Omental fat pad (tissue), 4 donors: ENCODE measurements around the gene DKC1. TPM values are rescaled to one million over a fixed set of nuclear protein-coding genes. Genes with fewer than 3 reads are reported as not detected.
"Not testable (repeated sequence)": the region's sequence is repeated elsewhere in the genome, so short reads cannot be mapped to it uniquely, and the experiment has no call there.

Source experiments
- ATAC-seq: fragments of 150-250 bp; one replicate; pipeline ENCODE4 v1.9.1; 2016; ENCODE audit warnings: mild to moderate bottlenecking, moderate library complexity; ENCODE audit not compliant: low FRiP score
- DNase-seq: peaks from one replicate; pipeline ENCODE4 v3.0.0-alpha.2; 2019; ENCODE audit warnings: low spot score
- small RNA-seq: library from RNA; depleted of rRNA; stranded (forward); fragments of <200 nt; gene quantifications from one replicate; pipeline ENCODE3, GENCODE V24; 2016
- total RNA-seq, 4 donors: library from RNA; depleted of rRNA; stranded (reverse); fragments of >200 nt; gene quantifications; one replicate each; pipeline ENCODE4 v1.1.0, GENCODE V29; 2016
- TF ChIP-seq, protein P1 (sequence below), 3 donors: fragments of 450-650 bp; IDR thresholded peaks; one replicate each; pipeline ENCODE4 v1.5.1; 2016 to 2017; ENCODE audit warnings: antibody characterized with exemption in 3 of 3, mild to moderate bottlenecking in 3 of 3, moderate library complexity in 2 of 3

The DKC1 gene
- total RNA-seq, 4 donors from 2014 or later = 29.8 to 125 (median 35.9) TPM

- ATAC-seq (no peak), DNase-seq (no peak)
- TF ChIP-seq, protein P1, sequence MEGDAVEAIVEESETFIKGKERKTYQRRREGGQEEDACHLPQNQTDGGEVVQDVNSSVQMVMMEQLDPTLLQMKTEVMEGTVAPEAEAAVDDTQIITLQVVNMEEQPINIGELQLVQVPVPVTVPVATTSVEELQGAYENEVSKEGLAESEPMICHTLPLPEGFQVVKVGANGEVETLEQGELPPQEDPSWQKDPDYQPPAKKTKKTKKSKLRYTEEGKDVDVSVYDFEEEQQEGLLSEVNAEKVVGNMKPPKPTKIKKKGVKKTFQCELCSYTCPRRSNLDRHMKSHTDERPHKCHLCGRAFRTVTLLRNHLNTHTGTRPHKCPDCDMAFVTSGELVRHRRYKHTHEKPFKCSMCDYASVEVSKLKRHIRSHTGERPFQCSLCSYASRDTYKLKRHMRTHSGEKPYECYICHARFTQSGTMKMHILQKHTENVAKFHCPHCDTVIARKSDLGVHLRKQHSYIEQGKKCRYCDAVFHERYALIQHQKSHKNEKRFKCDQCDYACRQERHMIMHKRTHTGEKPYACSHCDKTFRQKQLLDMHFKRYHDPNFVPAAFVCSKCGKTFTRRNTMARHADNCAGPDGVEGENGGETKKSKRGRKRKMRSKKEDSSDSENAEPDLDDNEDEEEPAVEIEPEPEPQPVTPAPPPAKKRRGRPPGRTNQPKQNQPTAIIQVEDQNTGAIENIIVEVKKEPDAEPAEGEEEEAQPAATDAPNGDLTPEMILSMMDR (IDR thresholded peaks at IDR 0.05) = no peak
Measured at GRCh38 chrX:154818916-154819770, 56.5 kb downstream of the DKC1 start.

DNA sequence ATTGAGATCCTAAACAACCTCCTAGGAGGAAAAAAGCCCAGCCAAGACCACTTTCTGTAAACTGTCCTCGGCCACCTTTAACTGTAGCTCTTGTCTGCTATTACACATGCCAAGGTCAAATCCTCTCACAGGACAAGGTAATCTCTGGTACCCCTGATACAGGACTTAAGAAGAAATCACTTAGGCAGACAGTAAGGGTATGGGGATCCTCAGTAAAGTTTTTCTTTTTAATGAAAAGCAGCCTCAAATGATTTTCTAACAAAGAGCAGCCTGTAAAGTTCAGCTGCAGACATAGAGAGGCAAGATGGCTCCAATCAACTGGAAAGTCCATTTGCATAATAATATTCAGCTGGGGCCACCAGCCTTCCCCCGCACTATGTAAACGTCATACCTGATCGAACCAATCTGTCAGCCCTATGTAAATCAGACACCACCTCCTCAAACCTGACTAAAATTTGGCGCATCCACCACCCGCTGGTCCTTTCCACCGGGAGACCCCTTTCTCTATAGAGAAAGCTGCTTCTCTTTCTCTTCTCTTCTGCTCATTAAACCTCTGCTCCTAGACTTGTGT, 57.2 kb downstream of the DKC1 start:
- TF ChIP-seq, protein P1 (IDR thresholded peaks at IDR 0.05) = no peak
- ATAC-seq = no peak
- DNase-seq = no peak

- DNase-seq (no peak), ATAC-seq (no peak)
- TF ChIP-seq, protein P1 (IDR thresholded peaks at IDR 0.05) = no peak
Measured at GRCh38 chrX:154821523-154821922, 58.9 kb downstream of the DKC1 start.

GRCh38 chrX:154822029-154822428, 59.4 kb downstream of the DKC1 start:
- TF ChIP-seq, protein P1 (IDR thresholded peaks at IDR 0.05) = no peak
- no peak for DNase-seq
- no peak for ATAC-seq

GRCh38 chrX:154824638-154825037, 62.0 kb downstream of the DKC1 start:
- ATAC-seq (no peak), DNase-seq (no peak)
- TF ChIP-seq, protein P1 (IDR thresholded peaks at IDR 0.05) = no peak

DNA sequence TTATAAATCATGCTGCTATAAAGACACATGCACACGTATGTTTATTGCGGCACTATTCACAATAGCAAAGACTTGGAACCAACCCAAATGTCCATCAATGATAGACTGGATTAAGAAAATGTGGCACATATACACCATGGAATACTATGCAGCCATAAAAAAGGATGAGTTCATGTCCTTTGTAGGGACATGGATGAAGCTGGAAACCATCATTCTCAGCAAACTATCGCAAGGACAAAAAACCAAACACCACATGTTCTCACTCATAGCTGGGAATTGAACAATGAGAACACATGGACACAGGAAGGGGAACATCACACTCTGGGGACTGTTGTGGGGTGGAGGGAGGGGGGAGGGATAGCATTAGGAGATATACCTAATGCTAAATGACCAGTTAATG, 62.9 kb downstream of the DKC1 start:
- ATAC-seq, DNase-seq: not testable (repeated sequence)

Small RNA genes within 50 kb of the gene (small RNA-seq; reads per million reads assigned to genes)
- gene SNORA36A = not detected

Other genes with a start within 250 kb of the DKC1 start
- 10 to 100 TPM; 27.7 to 58.3 (median 34.7) TPM for gene FAM3A, start 246.6 kb upstream of the DKC1 start, total RNA-seq
- 10 to 100 TPM; 42.1 to 76.7 (median 58.5) TPM for gene G6PD, start 216.0 kb upstream of the DKC1 start, total RNA-seq
- 10 to 100 TPM in 3 of 4 donors, 1 to 10 TPM in 1; 7.5 to 15.4 (median 12.3) TPM for gene IKBKG, start 215.2 kb upstream of the DKC1 start, total RNA-seq
- not detected for gene CTAG1A, start 177.7 kb upstream of the DKC1 start, total RNA-seq
- not detected for gene CTAG1B, start 143.6 kb upstream of the DKC1 start, total RNA-seq
- not detected for gene CTAG2, start 109.3 kb upstream of the DKC1 start, total RNA-seq
- 10 to 100 TPM in 3 of 4 donors, 1 to 10 TPM in 1; 4.7 to 22.5 (median 14.8) TPM for gene GAB3, start 11.8 kb upstream of the DKC1 start, total RNA-seq
- gene MPP1, start 42.6 kb downstream of the DKC1 start, total RNA-seq = 100 to 1,000 TPM in 1 of 4 donors, 10 to 100 TPM in 3; 41.8 to 162 (median 45.5) TPM
- gene SMIM9, start 71.8 kb downstream of the DKC1 start, total RNA-seq = 1 to 10 TPM in 1 of 4 donors, not detected in 3; 7.3 TPM
- gene F8A1, start 123.5 kb downstream of the DKC1 start, total RNA-seq = 1 to 10 TPM in 3 of 4 donors, under 1 TPM in 1; 0.63 to 9.7 (median 5.5) TPM